B cell (primary cell): ENCODE data around the gene FAM168A.

Experiments used
- CTCF ChIP-seq: fragments of 200-600 bp; IDR thresholded peaks from one replicate; pipeline ENCODE4 v1.8.0; 2022; ENCODE audit warnings: antibody characterized with exemption, mild to moderate bottlenecking
- EZH2 ChIP-seq: IDR thresholded peaks from 2 replicates; pipeline ENCODE4 v1.6.1; 2012; ENCODE audit warnings: borderline replicate concordance, low read depth, mild to moderate bottlenecking, moderate library complexity, low read length; ENCODE audit not compliant: insufficient read depth, poor library complexity, severe bottlenecking

GRCh38 chr11:73498343-73498742 is 99.6 kb downstream of the FAM168A start:
- TF ChIP-seq CTCF (no peak), EZH2 (no peak)
